Measurements from ENCODE around the gene RHOXF1. TPM values are rescaled to one million over a fixed set of nuclear protein-coding genes. Genes with fewer than 3 reads are reported as not detected.
"Not testable (repeated sequence)": the region's sequence is repeated elsewhere in the genome, so short reads cannot be mapped to it uniquely, and the experiment has no call there.

RHOXF1 gene, protein sequence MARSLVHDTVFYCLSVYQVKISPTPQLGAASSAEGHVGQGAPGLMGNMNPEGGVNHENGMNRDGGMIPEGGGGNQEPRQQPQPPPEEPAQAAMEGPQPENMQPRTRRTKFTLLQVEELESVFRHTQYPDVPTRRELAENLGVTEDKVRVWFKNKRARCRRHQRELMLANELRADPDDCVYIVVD
- not detected in 2 replicates for total RNA-seq

DNA sequence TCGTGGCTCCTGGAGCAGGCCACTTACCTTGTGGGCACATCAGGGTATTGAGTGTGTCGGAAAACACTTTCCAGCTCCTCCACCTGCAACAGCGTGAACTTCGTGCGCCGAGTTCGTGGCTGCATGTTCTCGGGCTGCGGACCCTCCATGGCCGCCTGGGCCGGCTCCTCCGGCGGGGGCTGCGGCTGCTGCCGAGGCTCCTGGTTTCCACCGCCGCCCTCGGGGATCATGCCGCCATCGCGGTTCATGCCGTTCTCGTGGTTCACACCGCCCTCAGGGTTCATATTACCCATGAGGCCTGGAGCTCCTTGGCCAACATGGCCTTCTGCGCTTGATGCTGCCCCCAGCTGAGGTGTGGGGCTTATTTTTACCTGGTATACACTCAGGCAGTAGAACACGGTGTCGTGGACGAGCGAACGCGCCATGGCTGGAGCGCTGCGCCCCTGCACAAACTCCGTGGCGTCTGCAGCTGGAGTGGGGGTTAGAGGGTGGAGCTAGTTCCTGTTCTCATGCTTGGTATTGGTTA is at the start of gene RHOXF1:
TSS of gene RHOXF1 (minus strand) at position 476 of the 526 bp plus-strand sequence. CDS start at position 425, 51 bp downstream.
- no peaks in the 10 kb centered on the region for H3K4me1 Mint-ChIP-seq (ENCODE audit: low read depth)
- no peak for DNase-seq (ENCODE audit: low spot score)
- H3K27ac Mint-ChIP-seq = no peak within 1 kb of the TSS
- H3K4me3 Mint-ChIP-seq (ENCODE audit: low read depth) = no peak within 1 kb of the TSS
- no peaks in the 10 kb centered on the region for H3K9me3 Mint-ChIP-seq
- H3K27me3 Mint-ChIP-seq (ENCODE audit: low read depth) = no peaks in the 10 kb centered on the region
- H3K36me3 Mint-ChIP-seq (ENCODE audit: low read depth) = no peaks in the 10 kb centered on the region
- intact Hi-C loops (cut with micrococcal nuclease) = no loop called here

DNA sequence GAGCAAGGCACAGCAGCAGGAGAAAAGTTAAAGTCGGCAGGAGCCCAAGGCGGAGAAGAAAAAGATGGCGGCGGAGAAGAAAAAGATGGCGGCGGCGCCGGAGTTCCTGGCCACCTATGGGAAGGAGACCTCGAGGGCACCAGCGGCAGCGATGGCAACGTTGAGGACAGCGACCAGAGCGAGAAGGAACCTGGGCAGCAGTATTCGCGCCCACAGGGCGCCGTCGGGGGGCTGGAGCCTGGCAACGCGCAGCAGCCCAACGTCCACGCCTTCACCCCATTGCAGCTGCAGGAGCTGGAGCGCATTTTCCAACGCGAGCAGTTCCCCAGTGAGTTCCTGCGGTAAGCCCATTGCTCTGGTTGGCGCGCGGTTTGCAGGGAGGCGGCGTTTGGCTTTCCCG is 43.4 kb upstream of the RHOXF1 start:
- DNase-seq (ENCODE audit: low spot score); H3K9me3 Mint-ChIP-seq; H3K4me3 Mint-ChIP-seq (ENCODE audit: low read depth); intact Hi-C loops (cut with micrococcal nuclease); H3K27me3 Mint-ChIP-seq (ENCODE audit: low read depth); H3K27ac Mint-ChIP-seq; H3K4me1 Mint-ChIP-seq (ENCODE audit: low read depth); H3K36me3 Mint-ChIP-seq (ENCODE audit: low read depth): not testable (repeated sequence)

DNA sequence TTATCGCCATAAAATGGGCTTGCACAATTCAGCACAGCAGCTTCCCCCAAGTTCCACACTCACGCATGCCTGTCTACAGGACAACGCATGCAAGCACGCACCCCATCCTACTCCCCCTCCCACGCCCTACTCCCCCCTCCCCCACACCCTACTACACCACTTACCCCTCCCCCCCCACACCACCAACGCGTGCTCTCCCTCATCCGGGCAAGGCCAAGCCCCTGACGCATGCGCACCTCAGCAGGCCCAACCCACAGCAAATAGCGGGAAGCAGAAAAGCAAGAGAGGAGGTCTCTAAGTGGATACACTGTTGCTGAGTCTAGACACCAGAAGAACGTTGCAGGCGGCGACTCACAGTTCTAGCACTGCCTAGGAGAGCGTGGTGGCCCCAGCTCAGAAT is 42.6 kb upstream of the RHOXF1 start, which contains the start of gene RHOXF2:
TSS of gene RHOXF2 (plus strand) at position 301 of the 400 bp plus-strand sequence. CDS start 138 bp downstream, outside the sequence.
- not testable (repeated sequence) for H3K9me3 Mint-ChIP-seq, H3K27ac Mint-ChIP-seq

DNA sequence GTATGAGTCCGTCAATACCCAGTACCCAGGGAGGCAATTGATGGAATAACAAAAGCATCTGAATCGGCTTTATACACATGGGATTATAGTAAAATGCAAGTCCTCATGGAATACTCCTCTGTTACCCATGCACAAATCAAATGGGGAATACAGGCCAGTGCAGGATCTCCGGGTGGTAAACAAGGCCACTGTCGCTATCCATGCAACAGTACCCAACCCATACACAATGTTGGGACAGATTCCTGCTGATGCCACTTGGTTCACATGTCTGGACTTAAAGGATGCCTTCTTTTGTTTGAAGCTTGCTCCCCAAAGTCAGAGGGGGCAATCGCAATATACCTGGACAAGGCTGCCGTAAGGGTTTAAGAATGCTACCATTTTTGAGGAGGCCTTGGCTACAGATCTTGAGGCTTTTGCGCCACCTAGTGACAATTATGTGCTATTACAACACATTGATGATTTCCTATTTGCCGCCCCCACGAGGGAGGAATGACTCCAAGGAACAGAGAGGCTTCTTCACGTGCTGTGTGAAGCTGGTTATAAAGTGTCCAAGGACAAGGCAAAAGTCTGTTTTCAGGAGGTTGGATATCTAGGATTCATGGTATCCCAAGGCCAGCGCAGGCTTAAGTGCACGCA is 34.5 kb upstream of the RHOXF1 start:
- intact Hi-C loops (cut with micrococcal nuclease); H3K9me3 Mint-ChIP-seq; DNase-seq (ENCODE audit: low spot score); H3K36me3 Mint-ChIP-seq (ENCODE audit: low read depth); H3K27me3 Mint-ChIP-seq (ENCODE audit: low read depth); H3K4me3 Mint-ChIP-seq (ENCODE audit: low read depth); H3K27ac Mint-ChIP-seq; H3K4me1 Mint-ChIP-seq (ENCODE audit: low read depth): not testable (repeated sequence)

More for the DNA sequence above, 42.6 kb upstream of the RHOXF1 start, which contains the start of gene RHOXF2:
- intact Hi-C loops (cut with micrococcal nuclease); DNase-seq (ENCODE audit: low spot score); H3K36me3 Mint-ChIP-seq (ENCODE audit: low read depth); H3K4me1 Mint-ChIP-seq (ENCODE audit: low read depth); H3K27me3 Mint-ChIP-seq (ENCODE audit: low read depth); H3K4me3 Mint-ChIP-seq (ENCODE audit: low read depth): not testable (repeated sequence)

DNA sequence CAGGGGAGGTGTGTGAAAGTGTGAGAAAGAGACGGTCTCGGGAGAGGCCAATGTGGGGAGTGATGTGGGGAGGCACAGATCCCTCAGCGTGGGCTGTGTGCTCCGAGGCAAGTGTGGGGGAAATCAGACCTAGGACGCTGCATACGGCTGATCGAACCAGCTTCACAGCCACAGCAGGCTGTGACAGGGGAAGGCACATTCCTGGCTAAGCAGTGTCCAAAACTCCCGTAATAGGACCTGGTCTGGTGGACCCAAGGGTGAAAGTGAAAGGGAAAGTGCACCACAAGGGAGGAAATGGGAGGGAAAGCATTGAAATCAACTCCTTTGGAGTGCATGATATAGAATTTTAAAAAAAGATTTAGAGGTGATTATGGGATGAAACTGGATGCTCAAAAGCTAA is 31.8 kb upstream of the RHOXF1 start:
- peaks cover 16% of the 10 kb centered on the region for H3K4me1 Mint-ChIP-seq (ENCODE audit: low read depth)
- no peak overlapping the region for H3K27ac Mint-ChIP-seq
- H3K9me3 Mint-ChIP-seq = peaks cover 7% of the 10 kb centered on the region
- intact Hi-C loops (cut with micrococcal nuclease) = no loop called here
- DNase-seq (ENCODE audit: low spot score) = no peak
- H3K27me3 Mint-ChIP-seq (ENCODE audit: low read depth) = no peaks in the 10 kb centered on the region
- no peaks in the 10 kb centered on the region for H3K36me3 Mint-ChIP-seq (ENCODE audit: low read depth)
- no peak overlapping the region for H3K4me3 Mint-ChIP-seq (ENCODE audit: low read depth)

DNA sequence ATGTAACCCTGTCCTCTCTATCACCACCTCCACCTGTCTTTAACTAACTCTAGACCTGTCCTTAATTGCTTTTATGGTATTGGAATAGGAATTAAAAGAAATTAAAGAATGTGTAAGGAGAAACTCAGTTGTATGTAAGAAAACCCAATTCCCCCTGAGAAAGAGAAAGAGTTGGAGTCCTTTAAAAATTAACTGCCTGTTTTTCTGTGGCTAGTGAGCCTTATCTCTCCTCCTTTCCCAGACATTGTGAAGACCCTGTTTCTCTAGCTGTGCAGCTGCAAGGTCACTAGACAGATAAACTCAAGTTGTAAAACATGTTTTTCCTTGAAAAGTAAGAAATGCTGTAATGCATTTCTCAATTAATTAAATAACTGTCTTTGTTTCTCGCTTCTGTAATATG is 30.6 kb upstream of the RHOXF1 start:
- H3K9me3 Mint-ChIP-seq; DNase-seq (ENCODE audit: low spot score); H3K27ac Mint-ChIP-seq; H3K36me3 Mint-ChIP-seq (ENCODE audit: low read depth); intact Hi-C loops (cut with micrococcal nuclease); H3K27me3 Mint-ChIP-seq (ENCODE audit: low read depth); H3K4me3 Mint-ChIP-seq (ENCODE audit: low read depth): not testable (repeated sequence)
- peaks cover 16% of the 10 kb centered on the region for H3K4me1 Mint-ChIP-seq (ENCODE audit: low read depth)

DNA sequence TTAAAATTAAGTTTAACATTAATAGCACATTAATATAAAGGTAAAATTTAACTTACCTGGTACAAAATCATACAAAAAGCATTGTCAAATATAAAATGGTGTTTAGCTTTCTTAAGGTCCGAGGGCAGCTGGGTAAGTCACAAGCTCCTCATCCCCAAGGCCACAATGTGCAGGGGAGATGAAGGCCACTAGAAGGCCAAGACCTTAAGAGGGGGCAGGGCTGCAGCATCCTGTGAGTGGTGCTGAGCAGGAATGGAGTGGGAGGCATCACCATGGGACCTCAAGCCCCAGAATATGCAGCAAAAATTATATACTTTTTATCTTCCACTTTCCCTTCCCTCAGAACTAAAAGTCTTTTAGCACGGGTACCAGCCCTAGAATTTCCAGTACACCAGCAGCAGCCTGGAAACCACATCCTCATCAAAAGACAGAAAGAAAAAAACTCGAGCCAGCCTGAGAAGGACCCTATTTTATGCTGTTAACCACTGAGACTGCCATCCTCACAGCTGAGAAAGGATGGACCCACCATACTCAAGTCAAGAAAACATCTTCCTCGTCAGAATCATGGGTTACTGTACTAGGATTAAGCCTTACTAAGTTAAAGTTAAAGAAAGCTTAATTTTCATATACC is 29.7 kb upstream of the RHOXF1 start:
- DNase-seq (ENCODE audit: low spot score) = no peak
- Mint-ChIP-seq H3K4me3 (ENCODE audit: low read depth) (no peak overlapping the region), H3K4me1 (ENCODE audit: low read depth) (peaks cover 16% of the 10 kb centered on the region), H3K27me3 (ENCODE audit: low read depth) (no peaks in the 10 kb centered on the region), H3K36me3 (ENCODE audit: low read depth) (no peaks in the 10 kb centered on the region), H3K27ac (no peak overlapping the region), H3K9me3 (peaks cover 7% of the 10 kb centered on the region)
- intact Hi-C loops (cut with micrococcal nuclease) = no loop called here

DNA sequence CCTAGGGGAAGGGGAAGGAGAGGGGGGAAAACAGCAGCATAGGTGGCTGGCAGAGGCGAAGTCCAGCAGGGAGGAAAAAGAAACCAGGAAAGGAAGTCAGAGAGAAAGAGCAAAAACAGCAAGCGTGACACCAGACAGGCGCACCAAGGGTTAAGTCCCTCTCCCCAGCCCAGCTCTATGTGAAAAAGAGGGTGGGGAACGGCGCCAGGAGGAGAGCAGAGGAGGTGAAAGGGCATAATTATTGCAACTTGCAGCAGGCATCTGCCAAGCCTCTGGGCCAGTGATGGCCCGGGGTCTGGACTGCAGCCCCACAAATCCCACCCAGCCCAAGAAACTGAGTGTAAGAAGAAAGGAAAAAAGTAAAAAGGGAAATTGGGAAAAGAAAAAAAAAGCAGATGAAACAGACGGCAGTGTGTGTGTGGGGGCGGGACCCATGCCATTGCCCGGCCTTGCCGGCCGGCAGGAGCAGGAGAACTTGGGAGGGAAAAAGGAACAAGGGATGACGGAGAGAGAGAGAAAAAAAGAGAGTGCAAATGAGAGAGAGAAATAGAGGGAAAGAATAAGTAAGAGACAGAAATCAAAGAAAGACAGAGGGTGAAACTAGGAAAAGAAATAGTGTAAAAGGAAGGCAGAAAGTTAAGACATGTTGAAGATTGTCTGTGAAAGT is 28.6 kb upstream of the RHOXF1 start:
- H3K36me3 Mint-ChIP-seq (ENCODE audit: low read depth) = no peaks in the 10 kb centered on the region
- no peaks in the 10 kb centered on the region for H3K27me3 Mint-ChIP-seq (ENCODE audit: low read depth)
- intact Hi-C loops (cut with micrococcal nuclease) = no loop called here
- H3K27ac Mint-ChIP-seq = no peak overlapping the region
- peaks cover 16% of the 10 kb centered on the region for H3K4me1 Mint-ChIP-seq (ENCODE audit: low read depth)
- H3K9me3 Mint-ChIP-seq = peaks cover 7% of the 10 kb centered on the region
- no peak overlapping the region for H3K4me3 Mint-ChIP-seq (ENCODE audit: low read depth)
- DNase-seq (ENCODE audit: low spot score) = no peak

DNA sequence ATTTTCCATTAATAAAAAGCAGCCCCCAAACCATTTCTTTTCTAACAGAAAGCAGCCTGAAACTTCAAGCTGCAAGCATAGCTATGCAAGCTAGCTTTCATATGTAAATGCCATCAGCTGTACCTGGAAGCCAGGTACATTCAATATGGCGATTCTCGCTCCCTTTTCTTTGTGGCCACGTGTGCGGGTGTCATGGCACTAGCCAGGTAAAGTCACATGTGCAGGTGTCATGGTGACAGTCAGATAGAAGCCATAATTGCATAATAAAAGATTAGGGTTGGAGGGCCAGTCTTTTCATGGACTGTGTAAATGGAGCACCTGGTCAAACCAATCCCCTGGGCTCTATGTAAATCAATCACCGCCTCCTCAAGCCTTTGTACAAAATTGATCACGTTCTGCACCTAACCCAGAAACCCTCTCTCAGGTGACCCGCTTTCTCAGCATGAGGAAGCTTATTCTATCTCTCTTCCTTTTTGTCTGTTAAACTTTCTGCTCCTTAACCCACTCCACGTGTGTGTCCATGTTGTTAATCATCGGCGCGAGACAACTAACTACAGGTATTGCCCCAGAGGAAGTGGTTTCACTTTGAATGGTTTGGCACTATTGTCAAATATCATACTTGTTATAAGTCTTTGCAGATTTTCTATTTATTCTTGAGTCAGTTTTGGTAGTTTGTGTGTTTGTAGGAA is 24.7 kb upstream of the RHOXF1 start:
- no peak for DNase-seq (ENCODE audit: low spot score)
- Mint-ChIP-seq H3K4me3 (ENCODE audit: low read depth) (no peak overlapping the region), H3K4me1 (ENCODE audit: low read depth) (peaks cover 9% of the 10 kb centered on the region), H3K9me3 (no peaks in the 10 kb centered on the region), H3K27ac (no peak overlapping the region), H3K27me3 (ENCODE audit: low read depth) (no peaks in the 10 kb centered on the region), H3K36me3 (ENCODE audit: low read depth) (no peaks in the 10 kb centered on the region)
- intact Hi-C loops (cut with micrococcal nuclease) = no loop called here

DNA sequence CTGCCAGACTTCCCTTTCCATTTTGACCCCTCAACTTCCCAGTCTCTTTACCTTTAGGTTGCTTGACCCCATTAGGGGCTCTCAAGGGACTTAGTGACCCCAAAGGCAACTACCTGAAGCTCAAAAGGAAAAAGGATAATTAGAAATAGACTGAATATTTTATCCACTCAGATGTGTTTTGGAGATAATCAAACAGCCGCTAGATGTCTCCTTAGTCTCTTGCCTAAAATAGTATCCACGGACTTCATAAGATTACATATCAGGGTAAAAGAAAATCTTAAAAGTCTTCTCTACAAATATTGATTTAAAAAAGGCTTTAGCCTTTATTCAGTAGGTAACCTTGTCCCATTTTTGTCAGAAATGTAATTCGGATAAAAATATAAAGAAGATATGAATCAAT is 21.7 kb upstream of the RHOXF1 start:
- no peak for DNase-seq (ENCODE audit: low spot score)
- Mint-ChIP-seq H3K36me3 (ENCODE audit: low read depth) (no peaks in the 10 kb centered on the region), H3K4me3 (ENCODE audit: low read depth) (no peak overlapping the region), H3K27me3 (ENCODE audit: low read depth) (no peaks in the 10 kb centered on the region), H3K9me3 (no peaks in the 10 kb centered on the region), H3K4me1 (ENCODE audit: low read depth) (no peaks in the 10 kb centered on the region), H3K27ac (no peak overlapping the region)
- intact Hi-C loops (cut with micrococcal nuclease) = no loop called here

DNA sequence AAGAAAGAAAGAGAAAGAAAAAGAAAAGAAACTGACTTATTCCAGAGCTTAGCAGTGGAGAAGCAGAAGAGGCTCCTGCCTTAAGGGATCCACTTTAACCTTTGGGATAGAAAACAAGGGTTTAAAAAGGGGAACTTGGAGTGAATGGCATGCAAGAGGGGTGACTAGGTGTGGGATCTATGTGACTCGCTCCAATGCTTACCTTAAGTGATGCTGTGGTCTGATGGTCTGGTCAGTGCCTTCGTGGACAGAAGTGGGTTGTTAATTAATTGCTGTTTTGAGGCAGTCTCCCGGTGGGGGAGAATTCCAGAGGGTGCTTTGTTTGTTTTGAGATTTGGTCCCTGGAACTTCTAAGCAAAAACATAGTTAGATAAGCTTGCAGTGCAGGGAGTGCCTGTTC is 21.1 kb upstream of the RHOXF1 start:
- Mint-ChIP-seq H3K27me3 (ENCODE audit: low read depth) (no peaks in the 10 kb centered on the region), H3K9me3 (no peaks in the 10 kb centered on the region), H3K27ac (no peak overlapping the region), H3K4me1 (ENCODE audit: low read depth) (no peaks in the 10 kb centered on the region), H3K4me3 (ENCODE audit: low read depth) (no peak overlapping the region), H3K36me3 (ENCODE audit: low read depth) (no peaks in the 10 kb centered on the region)
- no peak for DNase-seq (ENCODE audit: low spot score)
- intact Hi-C loops (cut with micrococcal nuclease) = no loop called here

DNA sequence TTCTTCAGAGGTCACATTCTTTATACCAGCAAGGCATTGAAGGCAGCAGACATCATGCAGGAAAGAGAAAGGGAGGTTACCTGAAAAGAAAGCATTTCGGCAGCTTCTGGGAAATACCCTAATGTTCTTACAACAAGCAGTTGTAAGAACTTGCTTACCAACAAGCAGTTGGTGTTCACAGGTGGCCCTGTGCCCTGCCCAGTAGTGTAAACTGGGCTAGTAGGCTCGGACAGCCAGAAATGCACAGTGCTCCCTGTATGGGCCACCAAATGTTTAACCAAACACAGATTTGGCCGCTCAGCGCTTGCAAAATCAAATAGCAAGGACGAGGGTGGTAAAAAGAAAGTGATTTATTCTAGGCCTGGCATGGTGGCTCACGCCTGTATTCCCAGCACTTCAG is 20.4 kb upstream of the RHOXF1 start:
- no peaks in the 10 kb centered on the region for H3K27me3 Mint-ChIP-seq (ENCODE audit: low read depth)
- H3K36me3 Mint-ChIP-seq (ENCODE audit: low read depth) = no peaks in the 10 kb centered on the region
- no peak for DNase-seq (ENCODE audit: low spot score)
- H3K4me1 Mint-ChIP-seq (ENCODE audit: low read depth) = no peaks in the 10 kb centered on the region
- H3K27ac Mint-ChIP-seq = no peak overlapping the region
- H3K9me3 Mint-ChIP-seq = no peaks in the 10 kb centered on the region
- intact Hi-C loops (cut with micrococcal nuclease) = no loop called here
- no peak overlapping the region for H3K4me3 Mint-ChIP-seq (ENCODE audit: low read depth)

All from activated T-helper 2 cell treated with anti-CD3 and anti-CD28 coated beads, Interferon-gamma antibody, Interleukin-2, Interleukin-4, amounts not matched to agents 10 μg/mL and 5 μg/mL and 100 μg/mL, durations not matched to agents 14 hours and 24 hours and 36 hours (primary cell).